ENCODE data around the gene CLK1. TPM values are rescaled to one million over a fixed set of nuclear protein-coding genes. Genes with fewer than 3 reads are reported as not detected.
A peak's percentile ranks its signal among the peaks of the same experiment; 100 is the strongest.

CLK1 gene
- total and polyA plus RNA-seq, 2 donors (not counting 3 experiments of a cell fraction or from before 2014, with no cell fraction given) = 61.4 to 92.4 TPM

GRCh38 chr2:200901459-200902072, 37.1 kb upstream of the CLK1 start:
- H3K9ac ChIP-seq (replicated peaks; ENCODE audit: extremely low read depth, insufficient read depth, low read length) = no peak overlapping the region
- H3K27me3 ChIP-seq (ENCODE audit: control insufficient read depth in 2 of 2, insufficient read depth in 2 of 2, low read length in 2 of 2) = no peaks in the 10 kb centered on the region
- DNase-seq (ENCODE audit: low read depth, low spot score) (peak; percentile 91), FAIRE-seq (peak; percentile 91)
- H3K27ac ChIP-seq (ENCODE audit: insufficient read depth, low read depth, low read length) = no peak overlapping the region
- no peaks in the 10 kb centered on the region for H3K9me3 ChIP-seq (replicated peaks; ENCODE audit: control insufficient read depth, insufficient read depth, low read length)
- no peaks in the 10 kb centered on the region for H3K9me1 ChIP-seq (replicated peaks; ENCODE audit: control insufficient read depth, extremely low read depth, insufficient read depth, low read length)
- dilution Hi-C loops (cut with MboI; ENCODE audit: extremely low pct_ligation_motif_present, low sequenced_read_pairs) (loop anchor here (25.0 kb wide), 1 partner anchor 286 kb away; the partner anchor contains the start of gene CASP10), intact Hi-C loops (cut with micrococcal nuclease) (loop anchor here (1.0 to 10.0 kb wide), 10 partner anchors 12 to 463 kb away; partner anchors contain the start of genes CASP10, CLK1, NIF3L1 and PPIL3)
- H3K4me1 ChIP-seq (ENCODE audit: control insufficient read depth, extremely low read depth, insufficient read depth, low read length) = no peaks in the 10 kb centered on the region
- TF ChIP-seq CTCF (IDR thresholded peaks at IDR 0.05; ENCODE audit: extremely low read depth in 1 of 2, insufficient read depth in 1 of 2, low read depth in 1 of 2, low read length in 2 of 2) (peak; percentile 74 to 75), POLR2AphosphoS5 (IDR thresholded peaks at IDR 0.05; ENCODE audit: insufficient read depth, low read depth, low read length) (no peak)
- H3K36me3 ChIP-seq (ENCODE audit: control insufficient read depth in 2 of 2, extremely low read depth in 1 of 2, insufficient read depth in 2 of 2, low read length in 2 of 2) = peaks cover 1 to 2% of the 10 kb centered on the region in 2 experiments
- H4K20me1 ChIP-seq (replicated peaks; ENCODE audit: control insufficient read depth, extremely low read depth, insufficient read depth, low read length) = no peaks in the 10 kb centered on the region
- H3K79me2 ChIP-seq (ENCODE audit: control insufficient read depth, insufficient read depth, low read length) = no peaks in the 10 kb centered on the region
- H3K4me2 ChIP-seq (ENCODE audit: insufficient read depth, low read length) = no peak overlapping the region
- CTCF ChIA-PET = interaction anchor here (0.6 to 1.9 kb wide), 19 partner anchors 8 to 549 kb away, joined by 3 to 33 read pairs (median 6); partner anchors contain the start of genes CASP10, NIF3L1, PPIL3 and STRADB
- no TSS peak for BruUV-seq (replicated peaks)
- POLR2A ChIA-PET = interaction anchor here (0.5 kb wide), 1 partner anchor 29 kb away, joined by 4 read pairs; no protein-coding TSS in a partner anchor
- H3K4me3 ChIP-seq (replicated peaks in 1 of 3; ENCODE audit: insufficient read depth in 1 of 3, low read depth in 1 of 3, low read length in 3 of 3) = no peak overlapping the region
- no peak overlapping the region for H2AFZ ChIP-seq (ENCODE audit: low read depth, low read length)

DNA sequence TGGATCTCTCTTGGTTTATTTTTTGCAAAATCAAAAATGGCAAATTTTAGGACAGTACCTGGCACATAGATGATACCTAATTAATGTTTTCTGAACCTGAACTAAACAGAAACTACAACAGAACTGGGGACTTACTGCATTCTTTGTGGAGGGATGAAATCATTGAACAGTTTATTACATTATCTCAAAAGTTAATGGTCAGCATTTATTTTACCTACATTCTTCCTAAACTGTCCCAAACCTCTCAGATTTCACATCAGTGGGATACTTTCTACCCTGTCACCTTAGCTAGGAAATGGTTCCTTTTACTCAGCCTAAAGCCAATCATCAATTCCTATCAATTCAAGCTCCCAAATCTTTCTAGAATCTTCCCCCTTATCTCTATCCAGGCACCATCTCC, 35.0 kb upstream of the CLK1 start:
- Histone ChIP-seq H3K79me2 (ENCODE audit: control insufficient read depth, insufficient read depth, low read length) (no peaks in the 10 kb centered on the region), H4K20me1 (replicated peaks; ENCODE audit: control insufficient read depth, extremely low read depth, insufficient read depth, low read length) (no peaks in the 10 kb centered on the region), H3K9me1 (replicated peaks; ENCODE audit: control insufficient read depth, extremely low read depth, insufficient read depth, low read length) (no peaks in the 10 kb centered on the region), H3K9me3 (replicated peaks; ENCODE audit: control insufficient read depth, insufficient read depth, low read length) (no peaks in the 10 kb centered on the region), H2AFZ (ENCODE audit: low read depth, low read length) (no peak overlapping the region), H3K4me1 (ENCODE audit: control insufficient read depth, extremely low read depth, insufficient read depth, low read length) (no peaks in the 10 kb centered on the region), H3K27ac (ENCODE audit: insufficient read depth, low read depth, low read length) (no peak overlapping the region), H3K9ac (replicated peaks; ENCODE audit: extremely low read depth, insufficient read depth, low read length) (no peak overlapping the region), H3K4me2 (ENCODE audit: insufficient read depth, low read length) (no peak overlapping the region), H3K27me3 (ENCODE audit: control insufficient read depth in 2 of 2, insufficient read depth in 2 of 2, low read length in 2 of 2) (no peaks in the 10 kb centered on the region), H3K36me3 (ENCODE audit: control insufficient read depth in 2 of 2, extremely low read depth in 1 of 2, insufficient read depth in 2 of 2, low read length in 2 of 2) (peaks cover 2 to 4% of the 10 kb centered on the region in 2 experiments), H3K4me3 (replicated peaks in 1 of 3; ENCODE audit: insufficient read depth in 1 of 3, low read depth in 1 of 3, low read length in 3 of 3) (no peak overlapping the region)
- dilution Hi-C loops (cut with MboI; ENCODE audit: extremely low pct_ligation_motif_present, low sequenced_read_pairs) (no loop called here), intact Hi-C loops (cut with micrococcal nuclease) (no loop called here)
- no peak for DNase-seq (ENCODE audit: low read depth, low spot score)
- POLR2A ChIA-PET = no interaction called here
- TF ChIP-seq POLR2AphosphoS5 (IDR thresholded peaks at IDR 0.05; ENCODE audit: insufficient read depth, low read depth, low read length) = no peak
- no peak for TF ChIP-seq MYC (IDR thresholded peaks at IDR 0.05; ENCODE audit: low read depth, low read length)
- TF ChIP-seq CTCF (IDR thresholded peaks at IDR 0.05; ENCODE audit: extremely low read depth in 1 of 2, insufficient read depth in 1 of 2, low read depth in 1 of 2, low read length in 2 of 2) = no peak
- TF ChIP-seq, protein P1, sequence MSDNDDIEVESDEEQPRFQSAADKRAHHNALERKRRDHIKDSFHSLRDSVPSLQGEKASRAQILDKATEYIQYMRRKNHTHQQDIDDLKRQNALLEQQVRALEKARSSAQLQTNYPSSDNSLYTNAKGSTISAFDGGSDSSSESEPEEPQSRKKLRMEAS (IDR thresholded peaks at IDR 0.05; ENCODE audit: insufficient read depth, insufficient read length) = no peak
- no peak for TF ChIP-seq EZH2 (IDR thresholded peaks at IDR 0.05; ENCODE audit: borderline replicate concordance, low read depth, low read length, severe bottlenecking)
- TF ChIP-seq GATA2 (IDR thresholded peaks at IDR 0.05; ENCODE audit: insufficient read depth, insufficient read length, low read depth, low read length) = no peak
- no peak for TF ChIP-seq JUN (IDR thresholded peaks at IDR 0.05; ENCODE audit: borderline replicate concordance, insufficient read depth, insufficient read length, low read depth)
- no peak for TF ChIP-seq POLR2A (IDR thresholded peaks at IDR 0.05; ENCODE audit: low read depth, low read length)
- no peak for TF ChIP-seq FOS (IDR thresholded peaks at IDR 0.05; ENCODE audit: borderline replicate concordance, insufficient read depth, low read length)
- CTCF ChIA-PET = no interaction called here
- no TSS peak for BruUV-seq (replicated peaks)
- FAIRE-seq = no peak

Measured in endothelial cell of umbilical vein (primary cell).